HFF-Myc (cell line): Measurements from ENCODE around the gene FAM13C.
A peak's percentile ranks its signal among the peaks of the same experiment; 100 is the strongest.

Experiments
- DNase-seq: peaks from one replicate; pipeline ENCODE4 v3.0.0-alpha.2; 2011; ENCODE audit warnings: low read depth; ENCODE audit errors: extremely low read depth
- H3K4me3 ChIP-seq: replicated peaks from 2 replicates; pipeline ENCODE4 v1.5.1; 2011; ENCODE audit warnings: low read depth, mild to moderate bottlenecking, control low read depth, low read length
- TF ChIP-seq, protein P1 (sequence below): IDR thresholded peaks from 2 replicates; pipeline ENCODE4 v1.5.1; 2012; ENCODE audit warnings: mild to moderate bottlenecking, low read depth, low read length, control low read depth; ENCODE audit errors: missing control alignments

The FAM13C gene

DNA sequence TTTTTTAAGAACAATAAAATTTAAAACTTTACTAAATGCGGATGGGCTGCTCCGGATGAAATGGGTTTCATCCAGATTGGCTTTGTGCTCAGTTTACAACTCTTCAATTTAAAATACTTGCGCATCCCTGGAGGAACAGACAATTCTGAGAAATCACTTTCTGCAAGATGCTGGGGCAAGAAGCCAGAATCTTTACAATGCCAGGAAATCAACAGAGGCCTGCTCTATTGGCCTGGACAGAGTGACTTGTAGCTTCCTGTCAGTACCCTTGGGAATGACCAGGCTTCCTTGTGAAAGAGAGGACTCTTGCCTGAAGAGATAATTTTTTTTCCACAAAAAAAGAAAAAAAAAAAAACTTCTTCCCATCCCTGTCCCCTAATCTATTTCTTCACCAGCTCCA lies 3.9 kb upstream of the FAM13C start:
- DNase-seq: no peak
- TF ChIP-seq, protein P1, sequence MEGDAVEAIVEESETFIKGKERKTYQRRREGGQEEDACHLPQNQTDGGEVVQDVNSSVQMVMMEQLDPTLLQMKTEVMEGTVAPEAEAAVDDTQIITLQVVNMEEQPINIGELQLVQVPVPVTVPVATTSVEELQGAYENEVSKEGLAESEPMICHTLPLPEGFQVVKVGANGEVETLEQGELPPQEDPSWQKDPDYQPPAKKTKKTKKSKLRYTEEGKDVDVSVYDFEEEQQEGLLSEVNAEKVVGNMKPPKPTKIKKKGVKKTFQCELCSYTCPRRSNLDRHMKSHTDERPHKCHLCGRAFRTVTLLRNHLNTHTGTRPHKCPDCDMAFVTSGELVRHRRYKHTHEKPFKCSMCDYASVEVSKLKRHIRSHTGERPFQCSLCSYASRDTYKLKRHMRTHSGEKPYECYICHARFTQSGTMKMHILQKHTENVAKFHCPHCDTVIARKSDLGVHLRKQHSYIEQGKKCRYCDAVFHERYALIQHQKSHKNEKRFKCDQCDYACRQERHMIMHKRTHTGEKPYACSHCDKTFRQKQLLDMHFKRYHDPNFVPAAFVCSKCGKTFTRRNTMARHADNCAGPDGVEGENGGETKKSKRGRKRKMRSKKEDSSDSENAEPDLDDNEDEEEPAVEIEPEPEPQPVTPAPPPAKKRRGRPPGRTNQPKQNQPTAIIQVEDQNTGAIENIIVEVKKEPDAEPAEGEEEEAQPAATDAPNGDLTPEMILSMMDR: no peak
- no peak overlapping the region for H3K4me3 ChIP-seq

DNA sequence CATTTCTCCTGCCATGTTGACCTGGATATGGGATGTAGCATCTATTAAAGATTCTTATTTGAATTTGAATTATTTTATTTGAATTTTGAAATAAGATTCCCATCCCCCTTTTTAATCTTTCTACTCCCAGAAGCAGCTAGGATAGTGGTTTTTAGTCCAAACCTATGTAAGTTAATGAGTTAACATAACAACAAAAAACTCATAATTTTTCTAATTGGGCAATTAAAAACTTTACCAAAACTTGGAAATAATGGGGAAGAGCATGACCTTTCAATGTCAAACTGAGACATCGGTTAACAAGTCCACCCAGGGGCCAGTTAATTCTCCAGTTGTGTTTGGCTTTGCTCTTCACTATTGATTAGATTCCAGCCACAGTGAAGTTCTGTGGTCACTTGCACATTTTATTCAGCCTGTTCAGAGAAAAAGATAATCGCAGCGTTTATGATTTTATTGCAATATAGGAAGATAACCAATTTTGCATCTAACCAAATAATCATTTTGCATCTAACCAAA lies 1.2 kb upstream of the FAM13C start:
- no peak overlapping the region for H3K4me3 ChIP-seq
- TF ChIP-seq, protein P1: no peak
- no peak for DNase-seq

DNA sequence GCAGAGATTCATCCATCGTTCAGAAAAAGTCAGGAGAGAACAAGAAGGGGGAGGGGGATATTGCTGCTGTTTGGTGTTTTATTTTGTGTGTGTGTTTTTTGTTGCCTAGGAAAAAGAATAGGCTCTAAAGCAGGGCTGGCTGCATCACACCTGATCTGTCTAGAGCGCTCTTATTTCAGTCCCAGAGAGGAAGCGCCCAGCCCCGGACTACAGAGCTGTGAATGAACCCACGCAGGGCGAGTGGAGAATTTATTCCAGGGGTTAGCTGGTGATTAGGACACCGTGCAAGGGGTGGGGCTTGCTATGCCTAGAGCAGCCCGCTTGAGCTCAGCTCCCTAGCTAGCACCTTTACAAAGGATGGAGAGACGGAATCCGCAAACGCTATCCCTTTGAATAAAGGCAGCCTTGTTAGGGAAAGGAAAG lies 621 bp upstream of the FAM13C start:
- no peak overlapping the region for H3K4me3 ChIP-seq
- TF ChIP-seq, protein P1: no peak
- no peak for DNase-seq

- H3K4me3 ChIP-seq: peak overlapping the region; percentile 39
- TF ChIP-seq, protein P1: no peak
- no peak for DNase-seq
These were observed 646 bp downstream of the FAM13C start for GRCh38 chr10:59361663-59362143.

DNA sequence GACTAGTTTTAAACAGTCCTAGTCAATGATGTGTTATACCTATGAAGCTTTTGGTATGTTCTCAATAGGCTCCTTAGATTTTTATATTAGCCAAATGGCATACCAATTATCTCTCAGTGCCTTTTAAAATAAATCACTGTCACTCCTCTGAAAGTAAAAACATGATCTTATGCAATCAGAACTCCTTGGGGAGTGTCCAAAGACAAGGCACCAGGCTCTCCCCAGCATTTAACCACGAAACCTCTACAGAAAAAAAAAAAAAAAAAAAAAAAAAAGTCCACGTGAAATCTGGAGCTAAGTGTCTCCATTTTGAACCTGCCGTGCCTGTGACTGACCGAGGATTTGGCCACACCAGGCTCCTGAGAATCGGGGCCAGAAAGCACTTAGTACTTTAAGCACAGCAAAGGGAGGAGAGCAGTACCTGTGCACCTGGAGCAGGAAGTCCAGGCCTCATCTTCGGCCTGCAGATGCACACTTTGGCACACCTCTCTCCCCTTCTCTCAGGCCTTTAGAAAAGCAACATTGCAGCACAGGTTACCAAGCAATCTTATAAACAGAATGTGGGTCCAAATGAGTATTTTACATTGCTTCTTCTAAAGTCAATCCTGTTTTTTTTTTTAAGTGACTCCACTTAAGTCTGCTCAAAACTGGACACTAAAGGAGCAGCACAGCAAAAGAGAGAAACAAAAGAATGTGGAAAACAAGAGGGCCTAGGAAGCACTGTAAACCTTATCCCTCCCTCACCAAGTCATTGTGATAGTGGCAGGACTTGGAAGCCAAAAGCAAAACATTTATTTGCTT lies 1.5 kb downstream of the FAM13C start:
- DNase-seq: no peak
- TF ChIP-seq, protein P1: no peak
- no peak overlapping the region for H3K4me3 ChIP-seq

DNA sequence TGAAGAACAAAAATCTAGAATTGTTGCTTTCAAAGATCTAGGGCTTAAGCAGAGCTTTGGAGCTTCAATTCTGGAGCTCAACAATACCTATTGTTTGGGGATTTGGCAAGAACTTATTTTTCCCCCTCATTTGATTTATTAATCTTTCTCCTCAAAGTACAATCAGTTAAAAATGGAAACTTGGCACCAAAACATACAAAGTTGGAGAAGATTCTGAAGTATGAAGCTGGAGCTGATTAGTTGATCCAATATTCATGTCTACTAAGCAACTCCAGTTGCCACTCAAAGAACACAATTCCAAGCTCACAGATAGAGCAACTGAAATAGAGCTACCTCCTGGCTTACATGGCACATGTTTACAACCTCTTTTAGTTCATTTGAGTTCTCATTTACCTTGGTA lies 3.8 kb downstream of the FAM13C start:
- DNase-seq: no peak
- no peak overlapping the region for H3K4me3 ChIP-seq
- TF ChIP-seq, protein P1: no peak
